ENCODE data around the gene DUT.

DNA sequence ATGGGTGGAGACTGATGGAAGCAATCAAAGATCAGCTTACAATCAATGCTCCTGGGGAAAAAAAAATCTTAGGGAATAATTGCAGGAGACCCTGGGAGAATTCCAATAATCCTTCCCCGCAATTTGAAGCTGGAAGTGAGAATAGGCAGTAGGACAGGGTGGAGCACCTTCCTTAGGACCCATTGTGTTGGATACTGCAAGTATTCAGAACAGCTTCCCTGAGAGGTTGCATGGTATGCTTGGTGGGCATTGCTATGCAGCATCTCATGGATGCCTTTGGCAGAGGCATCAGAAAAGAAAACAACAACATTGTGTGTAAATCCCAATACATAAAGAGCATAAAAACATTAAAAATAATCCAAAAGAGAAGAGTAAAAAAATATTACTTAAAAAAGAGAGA lies 24.6 kb upstream of the DUT start:
- TF ChIP-seq CTCF (IDR thresholded peaks at IDR 0.05), result no peak
- no peak for TF ChIP-seq POLR2A (IDR thresholded peaks at IDR 0.05)
